H1 (cell line): ENCODE measurements around the gene SEC63. TPM values are rescaled to one million over a fixed set of nuclear protein-coding genes. Genes with fewer than 3 reads are reported as not detected.
"Not testable (repeated sequence)": the region's sequence is repeated elsewhere in the genome, so short reads cannot be mapped to it uniquely, and the experiment has no call there.

ENCODE experiments used
- CTCF ChIA-PET: fragments of 300-600 bp; sonication (Branson Sonifier 250); formaldehyde crosslinking; loops from one replicate; lab custom pipeline; 2021; ENCODE audit not compliant: partially characterized antibody; lab: Charles Lee
- POLR2A ChIA-PET: fragments of 300-600 bp; sonication (Branson Sonifier 250); formaldehyde crosslinking; loops from one replicate; lab custom pipeline; 2021; ENCODE audit warnings: inconsistent platforms; ENCODE audit not compliant: partially characterized antibody; lab: Charles Lee
- DNase-seq, 2 experiments: peaks; one replicate each; pipeline versions ENCODE4 v3.0.0 to v3.0.0-alpha.2; 2010 to 2022; ENCODE audit warnings: low spot score in 2 of 2, low read depth in 1 of 2, mixed read lengths in 1 of 2
- FAIRE-seq: peaks from 2 replicates; lab custom pipeline; 2011; peaks lifted over from hg19 to GRCh38; lab: Jason Lieb, UNC
- H2AFZ ChIP-seq: 2 replicates; pipeline ENCODE4 v1.8.1; 2012; ENCODE audit warnings: low read length, inconsistent platforms
- H2AK5ac ChIP-seq: 2 replicates; pipeline ENCODE4 v1.6.1; 2013; ENCODE audit warnings: low read depth, low read length
- H2BK120ac ChIP-seq: replicated peaks from 2 replicates; pipeline ENCODE3; 2013; ENCODE audit warnings: low read depth, low read length, inconsistent platforms
- H2BK12ac ChIP-seq: 2 replicates; pipeline ENCODE4 v1.6.1; 2013; ENCODE audit warnings: low read depth, low read length
- H2BK15ac ChIP-seq: 2 replicates; pipeline ENCODE4 v1.6.1; 2013; ENCODE audit warnings: low read length
- H2BK20ac ChIP-seq: 2 replicates; pipeline ENCODE4 v1.6.1; 2013; ENCODE audit warnings: low read length
- H2BK5ac ChIP-seq: 2 replicates; pipeline ENCODE4 v1.6.1; 2013; ENCODE audit warnings: low read depth, low read length
- H3K14ac ChIP-seq: 2 replicates; pipeline ENCODE4 v1.6.1; 2013; ENCODE audit warnings: inconsistent platforms; ENCODE audit not compliant: insufficient read length
- H3K18ac ChIP-seq: 2 replicates; pipeline ENCODE4 v1.6.1; 2013; ENCODE audit warnings: low read length; ENCODE audit errors: extremely low read depth
- H3K23ac ChIP-seq: 2 replicates; pipeline ENCODE4 v1.6.1; 2013; ENCODE audit warnings: inconsistent platforms; ENCODE audit not compliant: insufficient read length
- H3K23me2 ChIP-seq: 2 replicates; pipeline ENCODE4 v1.6.1; 2013; ENCODE audit warnings: low read depth, low read length
- H3K27ac ChIP-seq: 2 replicates; pipeline ENCODE4 v1.6.1; 2011; ENCODE audit warnings: low read depth, low read length, inconsistent platforms
- H3K27me3 ChIP-seq, 4 experiments: replicated peaks in 1 of 4; 1 replicate in 1 of 4; 2 replicates in 3 of 4; pipeline versions ENCODE4 v1.6.1 to v1.8.1; 2011 to 2013; ENCODE audit warnings: low read length in 3 of 4, mild to moderate bottlenecking in 3 of 4, inconsistent platforms in 2 of 4, mixed read lengths in 2 of 4, moderate library complexity in 1 of 4; ENCODE audit not compliant: control insufficient read depth in 3 of 4, insufficient read depth in 3 of 4; ENCODE audit errors: extremely low read depth in 1 of 4
- H3K36me3 ChIP-seq, 4 experiments: 2 replicates each; pipeline versions ENCODE4 v1.6.1 to v1.8.1; 2011 to 2013; ENCODE audit warnings: mild to moderate bottlenecking in 4 of 4, low read length in 3 of 4, moderate library complexity in 2 of 4, control low read depth in 1 of 4, inconsistent platforms in 1 of 4; ENCODE audit not compliant: insufficient read depth in 4 of 4, control insufficient read depth in 2 of 4
- H3K4ac ChIP-seq: replicated peaks from 2 replicates; pipeline ENCODE3; 2013; ENCODE audit warnings: low read length, low read depth, mixed read lengths, inconsistent platforms; ENCODE audit not compliant: insufficient read length
- H3K4me1 ChIP-seq, 4 experiments: replicated peaks in 1 of 4; 1 replicate in 1 of 4; 2 replicates in 3 of 4; pipeline versions ENCODE4 v1.6.1 to v1.8.1; 2011 to 2013; ENCODE audit warnings: low read length in 3 of 4, inconsistent platforms in 2 of 4, mixed read lengths in 1 of 4; ENCODE audit not compliant: insufficient read depth in 4 of 4, control insufficient read depth in 3 of 4
- H3K4me2 ChIP-seq, 2 experiments: 2 replicates each; pipeline versions ENCODE4 v1.6.1 to v1.8.1; 2011 to 2013; ENCODE audit warnings: low read depth in 2 of 2, low read length in 2 of 2, control low read depth in 1 of 2, inconsistent platforms in 1 of 2, mild to moderate bottlenecking in 1 of 2; ENCODE audit not compliant: insufficient read depth in 1 of 2
- H3K4me3 ChIP-seq, 4 experiments: fragments of 200-600, 300-600 bp in 1 of 4; sonication (generic), shearing (Covaris generic), sonication (Bioruptor Twin) in 1 of 4; 2 replicates each; pipeline versions ENCODE4 v1.5.1 to v1.8.1; 2011 to 2016; ENCODE audit warnings: low read length in 4 of 4, low read depth in 3 of 4, control low read depth in 2 of 4, inconsistent platforms in 2 of 4, mild to moderate bottlenecking in 2 of 4, mixed read lengths in 1 of 4, moderate library complexity in 1 of 4; ENCODE audit not compliant: insufficient read depth in 2 of 4; ENCODE audit errors: extremely low read depth in 1 of 4
- H3K56ac ChIP-seq: replicated peaks from 2 replicates; pipeline ENCODE3; 2013; ENCODE audit warnings: low read depth, mild to moderate bottlenecking, mixed read lengths, low read length, inconsistent platforms; ENCODE audit not compliant: insufficient read length
- H3K79me1 ChIP-seq: 2 replicates; pipeline ENCODE4 v1.6.1; 2013; ENCODE audit warnings: low read depth, low read length, control low read depth
- H3K79me2 ChIP-seq, 2 experiments: 2 replicates each; pipeline versions ENCODE4 v1.6.1 to v1.8.1; 2012 to 2013; ENCODE audit warnings: low read length in 2 of 2, mild to moderate bottlenecking in 2 of 2, inconsistent platforms in 1 of 2; ENCODE audit not compliant: insufficient read depth in 2 of 2, control insufficient read depth in 1 of 2
- H3K9ac ChIP-seq, 4 experiments: replicated peaks in 1 of 4; 1 replicate in 1 of 4; 2 replicates in 3 of 4; pipeline versions ENCODE4 v1.6.1 to v1.8.1; 2011 to 2013; ENCODE audit warnings: low read depth in 3 of 4, low read length in 3 of 4, control low read depth in 2 of 4, mild to moderate bottlenecking in 2 of 4, moderate library complexity in 2 of 4, inconsistent platforms in 1 of 4; ENCODE audit errors: extremely low read depth in 1 of 4
- H3K9me3 ChIP-seq, 2 experiments: 2 replicates each; pipeline versions ENCODE4 v1.6.1 to v1.8.1; 2012 to 2013; ENCODE audit warnings: mild to moderate bottlenecking in 2 of 2, moderate library complexity in 2 of 2, control low read depth in 1 of 2, inconsistent platforms in 1 of 2, low read depth in 1 of 2, low read length in 1 of 2, mixed read lengths in 1 of 2; ENCODE audit not compliant: insufficient read depth in 2 of 2
- H4K20me1 ChIP-seq, 2 experiments: replicated peaks in 1 of 2; 2 replicates each; pipeline versions ENCODE3 to v1.8.1; 2011 to 2013; ENCODE audit warnings: inconsistent platforms in 2 of 2, low read length in 2 of 2, mild to moderate bottlenecking in 1 of 2; ENCODE audit not compliant: insufficient read depth in 2 of 2, control insufficient read depth in 1 of 2
- H4K5ac ChIP-seq: 2 replicates; pipeline ENCODE4 v1.6.1; 2013; ENCODE audit warnings: low read length, low read depth, mixed read lengths, inconsistent platforms; ENCODE audit not compliant: insufficient read length
- H4K8ac ChIP-seq: 2 replicates; pipeline ENCODE4 v1.8.0; 2013; ENCODE audit warnings: mild to moderate bottlenecking, moderate library complexity, low read length, inconsistent platforms; ENCODE audit not compliant: insufficient read depth; ENCODE audit errors: extremely low read depth
- H4K91ac ChIP-seq: replicated peaks from 2 replicates; pipeline ENCODE3; 2013; ENCODE audit warnings: low read length, mixed read lengths, inconsistent platforms; ENCODE audit not compliant: insufficient read length
- BACH1 ChIP-seq: IDR thresholded peaks from 2 replicates; pipeline ENCODE4 v1.6.1; 2012; ENCODE audit warnings: low read length, improper control_type of control experiment
- POLR2AphosphoS5 ChIP-seq: IDR thresholded peaks from 2 replicates; pipeline ENCODE4 v1.6.1; 2011; ENCODE audit warnings: low read depth, low read length
- SP1 ChIP-seq: IDR thresholded peaks from 2 replicates; pipeline ENCODE4 v1.6.1; 2011; ENCODE audit warnings: low read depth, low read length
- TEAD4 ChIP-seq: IDR thresholded peaks from 2 replicates; pipeline ENCODE4 v1.6.1; 2012; ENCODE audit warnings: low read depth, low read length, inconsistent platforms, mixed read lengths
- WGBS, 2 experiments: shearing (Covaris generic) in 1 of 2; methylation state at CpG; one replicate each; pipeline versions ENCODE4 v1.1.6 to v1.1.7; 2013 to 2015; ENCODE audit warnings: low lambda C conversion rate in 2 of 2, mixed read lengths in 2 of 2, inconsistent platforms in 1 of 2, low coverage in 1 of 2, missing lambda C conversion rate in 1 of 2; ENCODE audit not compliant: insufficient replicate concordance in 2 of 2, insufficient coverage in 1 of 2, insufficient read length in 1 of 2; ENCODE audit errors: extremely low coverage in 1 of 2, missing lambda C conversion rate in 1 of 2; 5-methylcytosine and 5-hydroxymethylcytosine counted together
- polyA plus RNA-seq, 7 experiments: library from polyadenylated mRNA; depleted of rRNA in 3 of 7; stranded (reverse) in 5 of 7; unstranded in 2 of 7; fragments of >200 nt in 5 of 7; fragments of 200-250 nt in 2 of 7; gene quantifications; 1 replicate in 5 of 7; 2 replicates in 1 of 7; 4 replicates in 1 of 7; pipeline versions ENCODE4 v1.2.1 to v1.2.3, GENCODE V29; 2011 to 2013; ENCODE audit warnings: missing spikeins in 2 of 7, mixed read lengths in 2 of 7
- total RNA-seq: library from RNA; stranded (reverse); fragmentation: NEBNext Ultra II Directional; extraction: Animal tissue kit (Norgen Biotek cat#: 25700); gene quantifications from 2 replicates; pipeline ENCODE4 v1.2.1, GENCODE V29; 2021

The SEC63 gene
- total and polyA plus RNA-seq, 2 of the 8 experiments (the other 6 are each of a cell fraction or from before 2014, with no cell fraction given) = 17.3 to 121 TPM

- TF ChIP-seq BACH1 = no peak
- no peak for TF ChIP-seq TEAD4
- no peak for TF ChIP-seq POLR2AphosphoS5
- TF ChIP-seq SP1 = no peak
These were observed 33.1 kb upstream of the SEC63 start (continued) for GRCh38 chr6:107991061-107991460.

GRCh38 chr6:107990587-107990986, 32.6 kb upstream of the SEC63 start:
- Histone ChIP-seq H4K91ac (peak overlapping the region; percentile 65), H3K4me1 (peaks cover 0 to 19% (median 10%) of the 10 kb centered on the region in 4 experiments; a peak in 6 of 7 replicates)
- not testable (repeated sequence) for H3K9me3 ChIP-seq, DNase-seq, H4K5ac ChIP-seq, H2BK5ac ChIP-seq, H2AK5ac ChIP-seq, H4K8ac ChIP-seq, H3K27me3 ChIP-seq, H3K56ac ChIP-seq, H2BK12ac ChIP-seq, H3K4ac ChIP-seq, H3K14ac ChIP-seq, H4K20me1 ChIP-seq, H2AFZ ChIP-seq, H2BK120ac ChIP-seq, H3K79me1 ChIP-seq, H3K9ac ChIP-seq, H3K4me3 ChIP-seq, H3K23me2 ChIP-seq, H3K4me2 ChIP-seq, FAIRE-seq, H3K18ac ChIP-seq, H3K79me2 ChIP-seq, H3K23ac ChIP-seq, H2BK15ac ChIP-seq, H3K36me3 ChIP-seq, H3K27ac ChIP-seq, H2BK20ac ChIP-seq
- ChIA-PET POLR2A (interaction anchor here (0.6 to 0.9 kb wide), 2 partner anchors 23 to 355 kb away, joined by 3 to 4 read pairs; no protein-coding TSS in a partner anchor), CTCF (interaction anchor here (1.3 to 4.8 kb wide), 5 partner anchors 10 to 124 kb away, joined by 3 to 46 read pairs (median 4); no protein-coding TSS in a partner anchor)
- WGBS, 2 experiments = 84 to 100% methylated on average over 1 to 8 of the region's 8 CpGs
